HepG2 (cell line): ENCODE results near the gene MICAL3. TPM values are rescaled to one million over a fixed set of nuclear protein-coding genes. Genes with fewer than 3 reads are reported as not detected.
"Not testable (repeated sequence)": the region's sequence is repeated elsewhere in the genome, so short reads cannot be mapped to it uniquely, and the experiment has no call there.

Source experiments
- ATAC-seq: fragments of 200-7000 bp; cut with Tn5 transposase; 3 replicates; pipeline ENCODE4 v1.9.1; 2020; ENCODE audit warnings: mild to moderate bottlenecking, moderate library complexity
- BruUV-seq: library from RNA; stranded (reverse); fragments of 400-500 nt; replicated peaks from 2 replicates; lab custom pipeline; 2021; lab: Mats Ljungman, UMichigan
- CTCF ChIA-PET: fragments of 300-600 bp; formaldehyde crosslinking; extraction: SDS; loops from one replicate; lab custom pipeline; 2021; ENCODE audit warnings: low total read pairs, inconsistent platforms, low intra/inter-chr PET ratio; lab: Yijun Ruan, JAX
- POLR2A ChIA-PET: fragments of 350-600 bp; sonication (Branson Sonifier 250); formaldehyde crosslinking; loops from one replicate; lab custom pipeline; 2020; ENCODE audit warnings: antibody characterized with exemption, inconsistent platforms; lab: Yijun Ruan, JAX
- DNase-seq: peaks from one replicate; pipeline ENCODE4 v3.0.0-alpha.2; 2015; ENCODE audit warnings: low spot score
- FAIRE-seq: peaks from 3 replicates; lab custom pipeline; 2011; peaks lifted over from hg19 to GRCh38; lab: Jason Lieb, UNC
- H2AFZ ChIP-seq: one replicate; pipeline ENCODE4 v1.6.1; 2011; ENCODE audit warnings: low read length, inconsistent platforms
- H3K27ac ChIP-seq: fragments of 300-600 bp; 3 replicates; pipeline ENCODE4 v1.8.0; 2011; ENCODE audit warnings: mixed run types, mild to moderate bottlenecking, mixed read lengths, low read length, inconsistent platforms; ENCODE audit not compliant: insufficient read depth; ENCODE audit errors: extremely low read length
- H3K27me3 ChIP-seq, 2 experiments: fragments of 200-600 bp in 1 of 2; 2 replicates in 1 of 2; 3 replicates in 1 of 2; pipeline versions ENCODE4 v1.6.0 to v1.8.0; 2011; ENCODE audit warnings: low read length in 2 of 2, mild to moderate bottlenecking in 2 of 2, moderate library complexity in 2 of 2, inconsistent platforms in 1 of 2; ENCODE audit not compliant: insufficient read depth in 2 of 2, control insufficient read depth in 1 of 2
- H3K36me3 ChIP-seq, 2 experiments: fragments of 200-600 bp in 1 of 2; replicated peaks in 1 of 2; 2 replicates in 1 of 2; 3 replicates in 1 of 2; pipeline versions ENCODE4 v1.5.1 to v1.8.0; 2011; ENCODE audit warnings: low read length in 2 of 2, inconsistent platforms in 1 of 2; ENCODE audit not compliant: insufficient read depth in 2 of 2, control insufficient read depth in 1 of 2
- H3K4me1 ChIP-seq: 2 replicates; pipeline ENCODE4 v1.5.1; 2012; ENCODE audit warnings: low read length, inconsistent platforms; ENCODE audit not compliant: insufficient read depth
- H3K4me2 ChIP-seq: 2 replicates; pipeline ENCODE4 v1.6.0; 2011; ENCODE audit warnings: low read depth, low read length, inconsistent platforms
- H3K4me3 ChIP-seq, 3 experiments: fragments of 200-600 bp in 1 of 3; sonication (generic), shearing (Covaris generic) in 1 of 3; replicated peaks in 1 of 3; 2 replicates each; pipeline ENCODE4 v1.5.1; 2011 to 2016; ENCODE audit warnings: low read length in 3 of 3, inconsistent platforms in 2 of 3, low read depth in 2 of 3, mild to moderate bottlenecking in 2 of 3, control low read depth in 1 of 3, mixed read lengths in 1 of 3; ENCODE audit not compliant: insufficient read depth in 1 of 3
- H3K79me2 ChIP-seq: one replicate; pipeline ENCODE4 v1.6.1; 2011; ENCODE audit warnings: low read length, inconsistent platforms; ENCODE audit not compliant: insufficient read depth
- H3K9ac ChIP-seq: 2 replicates; pipeline ENCODE4 v1.6.0; 2011; ENCODE audit warnings: mild to moderate bottlenecking, low read depth, low read length, inconsistent platforms; ENCODE audit not compliant: insufficient read depth
- H3K9me3 ChIP-seq: 2 replicates; pipeline ENCODE4 v1.5.1; 2012; ENCODE audit warnings: mild to moderate bottlenecking, low read length
- H4K20me1 ChIP-seq: 2 replicates; pipeline ENCODE4 v1.6.0; 2011; ENCODE audit warnings: inconsistent platforms, mild to moderate bottlenecking, low read length, moderate library complexity; ENCODE audit not compliant: insufficient read depth
- DMAP1 ChIP-seq: IDR thresholded peaks from 2 replicates; pipeline ENCODE4 v1.6.1; 2016
- MXD4 ChIP-seq: IDR thresholded peaks from 2 replicates; pipeline ENCODE4 v1.6.1; 2016; ENCODE audit warnings: mild to moderate bottlenecking, missing biosample characterization, missing genetic modification reagents
- SOX6 ChIP-seq, 2 experiments: fragments of 450-650 bp in 1 of 2; sonication (generic) in 1 of 2; formaldehyde crosslinking in 1 of 2; IDR thresholded peaks; 2 replicates each; pipeline versions ENCODE4 v1.4.0 to v1.6.1; 2017 to 2020; ENCODE audit warnings: antibody characterized with exemption in 1 of 2, mild to moderate bottlenecking in 1 of 2, missing genetic modification reagents in 1 of 2
- ZNF546 ChIP-seq: sonication (generic); formaldehyde crosslinking; conservative IDR thresholded peaks from 2 replicates; pipeline ENCODE4 v1.8.1; 2023; ENCODE audit warnings: mild to moderate bottlenecking, missing genetic modification reagents
- WGBS: methylation state at CpG from one replicate; pipeline ENCODE4 v1.1.6; 2017; ENCODE audit warnings: low lambda C conversion rate; 5-methylcytosine and 5-hydroxymethylcytosine counted together
- in situ Hi-C: cut with HindIII; loops from 2 replicates; pipeline ENCODE4 v1.10.0; 2017; ENCODE audit warnings: low pct_unique_long_range_greater_than_20kb; ENCODE audit not compliant: extremely low pct_ligation_motif_present
- intact Hi-C: fragments of 100-400 bp; cut with micrococcal nuclease; formaldehyde crosslinking; loops from one replicate; pipeline ENCODE4 v1.10.0; 2022; ENCODE audit not compliant: unreplicated experiment
- polyA plus RNA-seq, 8 experiments: library from polyadenylated mRNA; depleted of rRNA in 3 of 8; stranded (reverse) in 7 of 8; unstranded in 1 of 8; fragments of >200 nt; fragmentation: Illumina TruSeq in 4 of 8; extraction: Trizol in 4 of 8; gene quantifications; 2 replicates each; pipeline versions ENCODE4 v1.2.1 to v1.2.3, GENCODE V29; 2011 to 2016; ENCODE audit warnings: low read depth in 4 of 8, missing spikeins in 1 of 8, mixed read lengths in 1 of 8; ENCODE audit not compliant: insufficient read depth in 1 of 8
- total RNA-seq, 5 experiments: library from RNA; depleted of rRNA; stranded (reverse); fragments of >200 nt; fragmentation: Illumina TruSeq; extraction: Trizol; gene quantifications; 2 replicates each; pipeline ENCODE4 v1.2.3, GENCODE V29; 2016; ENCODE audit warnings: low read depth in 1 of 5
- TF ChIP-seq, protein P1 (sequence below): sonication (generic); formaldehyde crosslinking; IDR thresholded peaks from 2 replicates; pipeline ENCODE4 v1.8.0; 2023; ENCODE audit warnings: mild to moderate bottlenecking, missing genetic modification reagents

MICAL3 gene
- total and polyA plus RNA-seq, 2 of the 13 experiments (the other 11 are each of a cell fraction or from before 2014, with no cell fraction given): 5.3 to 12.5 TPM

DNA sequence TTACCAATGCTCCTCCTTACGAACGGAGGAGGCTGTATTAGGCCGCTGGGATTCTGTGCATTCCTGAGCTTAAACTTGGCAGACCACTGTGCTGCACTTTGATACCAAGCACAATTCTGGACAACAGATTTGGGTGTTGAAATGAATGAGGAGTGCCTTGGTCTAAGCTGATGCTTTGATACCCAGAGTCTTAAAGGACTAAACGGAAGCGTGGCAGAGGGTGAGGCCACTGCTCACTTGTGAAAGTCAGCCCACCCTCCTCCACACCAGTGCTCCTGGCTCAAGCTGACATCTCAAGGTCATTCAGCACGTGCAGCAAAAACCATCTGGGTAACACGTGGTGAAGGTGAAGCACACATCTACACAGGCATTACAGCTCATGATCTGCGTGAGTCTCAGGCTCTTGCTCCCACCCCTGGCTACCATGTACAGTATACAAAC is 85.9 kb downstream of the MICAL3 start (continued):
- peak; percentile 77 for TF ChIP-seq MXD4 (CRISPR knock-in tag)
- TF ChIP-seq ZNF546 (CRISPR knock-in tag): no peak
- TF ChIP-seq SOX6 (IDR thresholded peaks at IDR 0.05): no peak
- peak; percentile 40; the same call in 1 of the 2 replicates for TF ChIP-seq SOX6 (CRISPR knock-in tag; IDR thresholded peaks at IDR 0.05)
- peak; percentile 55; the same call in 1 of the 2 replicates for TF ChIP-seq DMAP1 (CRISPR knock-in tag)
- TF ChIP-seq, protein P1, sequence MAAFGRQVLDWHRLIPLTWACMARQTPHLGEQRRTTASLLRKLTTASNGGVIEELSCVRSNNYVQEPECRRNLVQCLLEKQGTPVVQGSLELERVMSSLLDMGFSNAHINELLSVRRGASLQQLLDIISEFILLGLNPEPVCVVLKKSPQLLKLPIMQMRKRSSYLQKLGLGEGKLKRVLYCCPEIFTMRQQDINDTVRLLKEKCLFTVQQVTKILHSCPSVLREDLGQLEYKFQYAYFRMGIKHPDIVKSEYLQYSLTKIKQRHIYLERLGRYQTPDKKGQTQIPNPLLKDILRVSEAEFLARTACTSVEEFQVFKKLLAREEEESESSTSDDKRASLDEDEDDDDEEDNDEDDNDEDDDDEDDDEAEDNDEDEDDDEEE (CRISPR knock-in tag): no peak

DNA sequence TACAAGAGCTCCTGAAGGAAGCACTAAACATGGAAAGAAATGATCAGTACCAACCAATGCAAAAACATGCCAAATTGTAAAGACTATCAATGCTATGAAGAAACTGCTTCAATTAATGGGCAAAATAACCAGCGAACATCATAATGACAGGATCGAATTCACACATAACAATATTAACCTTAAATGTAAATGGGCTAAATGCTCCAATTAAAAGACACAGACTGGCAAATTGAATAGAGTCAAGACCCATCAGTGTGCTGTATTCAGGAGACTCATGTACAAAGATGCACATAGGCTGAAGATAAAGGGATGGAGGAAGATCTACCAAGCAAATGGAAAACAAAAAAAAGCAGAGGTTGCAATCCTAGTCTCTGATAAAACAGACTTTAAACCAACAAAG is 91.9 kb downstream of the MICAL3 start:
- peaks cover 27% of the 10 kb centered on the region for H3K4me1 ChIP-seq
- CTCF ChIA-PET, H3K9ac ChIP-seq, DNase-seq, BruUV-seq, H2AFZ ChIP-seq, FAIRE-seq, H3K27me3 ChIP-seq, H3K36me3 ChIP-seq, in situ Hi-C loops, H3K9me3 ChIP-seq, H3K4me3 ChIP-seq, ATAC-seq, H3K4me2 ChIP-seq, H3K27ac ChIP-seq, H4K20me1 ChIP-seq: not testable (repeated sequence)
- 95% methylated on average over 2 of the region's 2 CpGs for WGBS
- POLR2A ChIA-PET: interaction anchor here (2.2 kb wide), 1 partner anchor 11 kb away, joined by 9 read pairs; no protein-coding TSS in a partner anchor
- intact Hi-C loops: loop anchor here (5.0 kb wide), 1 partner anchor 70 kb away; no protein-coding TSS in a partner anchor
- peaks cover 27% of the 10 kb centered on the region for H3K79me2 ChIP-seq
